Glutamatergic neuron (in vitro differentiated cells): ENCODE measurements around the gene SRPK1. TPM values are rescaled to one million over a fixed set of nuclear protein-coding genes. Genes with fewer than 3 reads are reported as not detected.
"Not testable (repeated sequence)": the region's sequence is repeated elsewhere in the genome, so short reads cannot be mapped to it uniquely, and the experiment has no call there.

Source experiments
- DNase-seq: peaks from one replicate; pipeline ENCODE4 v3.0.0; 2022
- H3K27ac Mint-ChIP-seq: one replicate; pipeline ENCODE4 v1.8.0; 2020; ENCODE audit warnings: mild to moderate bottlenecking, mixed read lengths, inconsistent platforms; ENCODE audit not compliant: unreplicated experiment
- H3K27me3 Mint-ChIP-seq: one replicate; pipeline ENCODE4 v1.8.0; 2020; ENCODE audit warnings: mild to moderate bottlenecking, moderate library complexity, mixed read lengths, inconsistent platforms; ENCODE audit not compliant: unreplicated experiment
- H3K36me3 Mint-ChIP-seq: one replicate; pipeline ENCODE4 v1.8.0; 2020; ENCODE audit warnings: mild to moderate bottlenecking, mixed read lengths, inconsistent platforms; ENCODE audit not compliant: unreplicated experiment
- H3K4me1 Mint-ChIP-seq: one replicate; pipeline ENCODE4 v1.8.0; 2020; ENCODE audit warnings: mild to moderate bottlenecking, low read depth, mixed read lengths, inconsistent platforms; ENCODE audit not compliant: unreplicated experiment
- H3K4me3 Mint-ChIP-seq: one replicate; pipeline ENCODE4 v1.8.0; 2020; ENCODE audit warnings: mild to moderate bottlenecking, mixed read lengths, inconsistent platforms; ENCODE audit not compliant: unreplicated experiment
- H3K9me3 Mint-ChIP-seq: one replicate; pipeline ENCODE4 v1.8.0; 2020; ENCODE audit warnings: mild to moderate bottlenecking, moderate library complexity, mixed read lengths, inconsistent platforms; ENCODE audit not compliant: unreplicated experiment
- CTCF ChIP-seq: fragments of 200-600 bp; sonication (generic); IDR thresholded peaks from one replicate; pipeline ENCODE4 v1.5.0; 2021; ENCODE audit not compliant: partially characterized antibody, unreplicated experiment
- total RNA-seq: library from RNA; stranded (reverse); fragmentation: NEBNext Ultra II Directional; extraction: Animal tissue kit (Norgen Biotek cat#: 25700); gene quantifications from one replicate; pipeline ENCODE4 v1.2.1, GENCODE V29; 2021; ENCODE audit not compliant: unreplicated experiment

SRPK1 gene
- total RNA-seq, 1 donor from 2014 or later = 89.8 TPM

GRCh38 chr6:35942355-35942754 lies 21.5 kb upstream of the SRPK1 start:
- DNase-seq = no peak
- Mint-ChIP-seq H3K4me3 (no peak overlapping the region), H3K4me1 (no peaks in the 10 kb centered on the region), H3K9me3 (peaks cover 3% of the 10 kb centered on the region), H3K36me3 (peaks cover 10% of the 10 kb centered on the region), H3K27me3 (peaks cover 2% of the 10 kb centered on the region), H3K27ac (no peak overlapping the region)
- no peak for TF ChIP-seq CTCF

- H3K36me3 Mint-ChIP-seq = peaks cover 10% of the 10 kb centered on the region
- not testable (repeated sequence) for H3K4me1 Mint-ChIP-seq, H3K9me3 Mint-ChIP-seq, DNase-seq, H3K27me3 Mint-ChIP-seq, H3K27ac Mint-ChIP-seq, H3K4me3 Mint-ChIP-seq
Observed at GRCh38 chr6:35941170-35941569, 20.3 kb upstream of the SRPK1 start.

GRCh38 chr6:35940014-35940413 lies 19.1 kb upstream of the SRPK1 start:
- not testable (repeated sequence) for H3K4me3 Mint-ChIP-seq, H3K27ac Mint-ChIP-seq, DNase-seq, H3K4me1 Mint-ChIP-seq, H3K27me3 Mint-ChIP-seq, H3K9me3 Mint-ChIP-seq
- H3K36me3 Mint-ChIP-seq = peaks cover 10% of the 10 kb centered on the region

GRCh38 chr6:35939259-35939658 lies 18.4 kb upstream of the SRPK1 start:
- not testable (repeated sequence) for H3K9me3 Mint-ChIP-seq, H3K27me3 Mint-ChIP-seq, H3K27ac Mint-ChIP-seq, DNase-seq, H3K4me3 Mint-ChIP-seq, H3K4me1 Mint-ChIP-seq
- H3K36me3 Mint-ChIP-seq = peaks cover 10% of the 10 kb centered on the region

GRCh38 chr6:35936681-35937359 lies 15.9 kb upstream of the SRPK1 start:
- DNase-seq = no peak
- Mint-ChIP-seq H3K27me3 (peaks cover 2% of the 10 kb centered on the region), H3K9me3 (peaks cover 7% of the 10 kb centered on the region), H3K36me3 (peaks cover 10% of the 10 kb centered on the region), H3K4me1 (no peaks in the 10 kb centered on the region), H3K27ac (no peak overlapping the region), H3K4me3 (no peak overlapping the region)
- no peak for TF ChIP-seq CTCF

- no peak for TF ChIP-seq CTCF
- Mint-ChIP-seq H3K9me3 (peaks cover 10% of the 10 kb centered on the region), H3K4me1 (peaks cover 2% of the 10 kb centered on the region), H3K4me3 (no peak overlapping the region), H3K27ac (no peak overlapping the region), H3K36me3 (peaks cover 10% of the 10 kb centered on the region), H3K27me3 (peaks cover 3% of the 10 kb centered on the region)
- DNase-seq = no peak
Observed at GRCh38 chr6:35935469-35935868, 14.6 kb upstream of the SRPK1 start.
